Hepatocyte (in vitro differentiated cells): ENCODE results near the gene EFNB2.

Experiments
- CTCF ChIP-seq: fragments of 200-600 bp; sonication (generic); IDR thresholded peaks from 2 replicates; pipeline ENCODE4 v1.5.1; 2016; ENCODE audit warnings: antibody characterized with exemption, mild to moderate bottlenecking; ENCODE audit not compliant: poor library complexity
- EZH2phosphoT487 ChIP-seq: fragments of 200-600 bp; sonication (generic); IDR thresholded peaks from one replicate; pipeline ENCODE4 v1.6.1; 2018; ENCODE audit warnings: antibody characterized with exemption, mild to moderate bottlenecking, low read depth, moderate library complexity; ENCODE audit not compliant: unreplicated experiment, severe bottlenecking

DNA sequence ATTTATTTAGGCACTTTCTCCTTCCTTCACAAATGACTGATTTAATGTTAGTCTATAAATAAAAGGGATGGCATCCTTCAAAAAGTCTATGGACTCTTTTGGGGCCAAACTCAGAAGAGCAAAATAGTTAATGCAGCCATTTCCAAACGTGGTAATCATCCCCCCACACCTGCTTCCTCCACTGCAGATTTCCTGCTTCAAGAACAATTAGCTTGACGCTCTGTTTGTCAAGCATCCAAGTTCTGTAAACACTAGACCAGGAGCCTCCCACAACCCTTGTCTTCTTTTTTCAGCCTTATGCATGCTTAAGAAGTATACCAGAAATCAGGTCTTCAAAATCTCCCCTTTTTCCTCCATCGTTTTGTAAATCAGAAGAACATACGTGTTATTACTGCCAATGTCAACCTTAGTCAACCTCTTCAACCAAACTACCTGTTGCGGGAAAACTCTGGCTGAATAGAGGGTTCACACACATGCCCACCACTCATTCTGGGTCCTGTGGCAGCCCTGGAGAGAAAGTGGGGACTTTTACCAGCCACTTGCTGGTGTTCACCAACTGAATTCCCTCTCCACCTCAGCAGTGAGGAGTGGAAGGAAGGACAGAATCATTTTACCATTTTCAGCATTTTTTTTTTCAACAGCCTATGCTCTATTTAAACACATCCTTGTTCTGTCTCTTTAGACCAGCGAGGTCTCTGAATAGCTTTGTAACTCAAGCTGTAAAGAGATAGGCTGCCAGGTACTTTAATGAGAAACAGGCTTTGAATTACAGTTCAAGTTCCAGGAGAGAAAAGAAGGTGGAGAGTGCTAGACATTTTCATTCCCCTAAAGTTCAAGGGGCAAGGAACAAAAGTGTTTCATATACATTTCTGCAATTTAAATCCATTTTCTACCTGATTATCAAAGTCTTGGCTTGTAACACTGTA lies 39.1 kb downstream of the EFNB2 start:
- no peak for TF ChIP-seq CTCF
- no peak for TF ChIP-seq EZH2phosphoT487
